Measurements from ENCODE around the gene SMPDL3A. TPM values are rescaled to one million over a fixed set of nuclear protein-coding genes. Genes with fewer than 3 reads are reported as not detected.

SMPDL3A gene
- polyA plus RNA-seq, 1 donor = 48.7 TPM

GRCh38 chr6:122770835-122771601 lies 18.0 kb upstream of the SMPDL3A start:
- H3K4me1 ChIP-seq (ENCODE audit: control insufficient read depth, insufficient read depth, low read length) = peaks cover 22% of the 10 kb centered on the region
- no CpG with 5 or more reads among the region's 1 CpG for WGBS (ENCODE audit: insufficient coverage, low lambda C conversion rate)
- H3K27me3 ChIP-seq (ENCODE audit: control insufficient read depth, insufficient read depth, low read length) = no peaks in the 10 kb centered on the region
- DNase-seq = peak in 1 of 2 donors; percentile 8
- no peaks in the 10 kb centered on the region for H3K36me3 ChIP-seq (ENCODE audit: control insufficient read depth, insufficient read depth, low read length)
- no peaks in the 10 kb centered on the region for H3K9me3 ChIP-seq (ENCODE audit: control insufficient read depth, low read depth, low read length)
- H3K4me3 ChIP-seq (ENCODE audit: low read length) = no peak overlapping the region
- H3K27ac ChIP-seq (ENCODE audit: low read length) = peak overlapping the region; percentile 52

GRCh38 chr6:122772724-122773415 lies 16.2 kb upstream of the SMPDL3A start:
- peak in 1 of 2 donors; percentile 7 for DNase-seq
- H3K27me3 ChIP-seq (ENCODE audit: control insufficient read depth, insufficient read depth, low read length) = no peaks in the 10 kb centered on the region
- no peak overlapping the region for H3K4me3 ChIP-seq (ENCODE audit: low read length)
- H3K9me3 ChIP-seq (ENCODE audit: control insufficient read depth, low read depth, low read length) = no peaks in the 10 kb centered on the region
- no peak overlapping the region for H3K27ac ChIP-seq (ENCODE audit: low read length)
- no peaks in the 10 kb centered on the region for H3K36me3 ChIP-seq (ENCODE audit: control insufficient read depth, insufficient read depth, low read length)
- no CpG with 5 or more reads among the region's 3 CpGs for WGBS (ENCODE audit: insufficient coverage, low lambda C conversion rate)
- H3K4me1 ChIP-seq (ENCODE audit: control insufficient read depth, insufficient read depth, low read length) = peaks cover 22% of the 10 kb centered on the region

GRCh38 chr6:122775975-122776374 lies 13.1 kb upstream of the SMPDL3A start:
- Histone ChIP-seq H3K4me1 (ENCODE audit: control insufficient read depth, insufficient read depth, low read length) (peaks cover 18% of the 10 kb centered on the region), H3K4me3 (ENCODE audit: low read length) (no peak overlapping the region), H3K9me3 (ENCODE audit: control insufficient read depth, low read depth, low read length) (no peaks in the 10 kb centered on the region), H3K27me3 (ENCODE audit: control insufficient read depth, insufficient read depth, low read length) (peaks cover 3% of the 10 kb centered on the region), H3K36me3 (ENCODE audit: control insufficient read depth, insufficient read depth, low read length) (no peaks in the 10 kb centered on the region), H3K27ac (ENCODE audit: low read length) (no peak overlapping the region)
- DNase-seq = no peak

GRCh38 chr6:122778302-122778701 lies 10.8 kb upstream of the SMPDL3A start:
- no peaks in the 10 kb centered on the region for H3K36me3 ChIP-seq (ENCODE audit: control insufficient read depth, insufficient read depth, low read length)
- H3K27me3 ChIP-seq (ENCODE audit: control insufficient read depth, insufficient read depth, low read length) = peaks cover 3% of the 10 kb centered on the region
- peaks cover 2% of the 10 kb centered on the region for H3K4me1 ChIP-seq (ENCODE audit: control insufficient read depth, insufficient read depth, low read length)
- no peak for DNase-seq
- no CpG with 5 or more reads among the region's 5 CpGs for WGBS (ENCODE audit: insufficient coverage, low lambda C conversion rate)
- H3K9me3 ChIP-seq (ENCODE audit: control insufficient read depth, low read depth, low read length) = no peaks in the 10 kb centered on the region
- no peak overlapping the region for H3K27ac ChIP-seq (ENCODE audit: low read length)
- no peak overlapping the region for H3K4me3 ChIP-seq (ENCODE audit: low read length)

GRCh38 chr6:122778985-122779661 lies 9.9 kb upstream of the SMPDL3A start:
- DNase-seq = no peak
- H3K4me1 ChIP-seq (ENCODE audit: control insufficient read depth, insufficient read depth, low read length) = no peaks in the 10 kb centered on the region
- H3K9me3 ChIP-seq (ENCODE audit: control insufficient read depth, low read depth, low read length) = no peaks in the 10 kb centered on the region
- no peak overlapping the region for H3K27ac ChIP-seq (ENCODE audit: low read length)
- no peaks in the 10 kb centered on the region for H3K36me3 ChIP-seq (ENCODE audit: control insufficient read depth, insufficient read depth, low read length)
- no peak overlapping the region for H3K4me3 ChIP-seq (ENCODE audit: low read length)
- WGBS (ENCODE audit: insufficient coverage, low lambda C conversion rate) = 90% methylated on average over 4 of the region's 13 CpGs
- peaks cover 3% of the 10 kb centered on the region for H3K27me3 ChIP-seq (ENCODE audit: control insufficient read depth, insufficient read depth, low read length)

GRCh38 chr6:122779667-122780066 lies 9.4 kb upstream of the SMPDL3A start, which contains the start of gene FABP7:
TSS of gene FABP7 (plus strand) at chr6:122779716. CDS start at chr6:122779795, 79 bp downstream.
- no peak within 1 kb of the TSS for H3K4me3 ChIP-seq (ENCODE audit: low read length)
- peaks cover 3% of the 10 kb centered on the region for H3K27me3 ChIP-seq (ENCODE audit: control insufficient read depth, insufficient read depth, low read length)
- H3K36me3 ChIP-seq (ENCODE audit: control insufficient read depth, insufficient read depth, low read length) = no peaks in the 10 kb centered on the region
- H3K27ac ChIP-seq (ENCODE audit: low read length) = no peak within 1 kb of the TSS
- no peaks in the 10 kb centered on the region for H3K4me1 ChIP-seq (ENCODE audit: control insufficient read depth, insufficient read depth, low read length)
- no peak for DNase-seq
- WGBS (ENCODE audit: insufficient coverage, low lambda C conversion rate) = no CpG with 5 or more reads among the region's 3 CpGs
- no peaks in the 10 kb centered on the region for H3K9me3 ChIP-seq (ENCODE audit: control insufficient read depth, low read depth, low read length)

- Histone ChIP-seq H3K27ac (ENCODE audit: low read length) (no peak overlapping the region), H3K9me3 (ENCODE audit: control insufficient read depth, low read depth, low read length) (no peaks in the 10 kb centered on the region), H3K4me1 (ENCODE audit: control insufficient read depth, insufficient read depth, low read length) (no peaks in the 10 kb centered on the region), H3K27me3 (ENCODE audit: control insufficient read depth, insufficient read depth, low read length) (peaks cover 3% of the 10 kb centered on the region), H3K4me3 (ENCODE audit: low read length) (no peak overlapping the region), H3K36me3 (ENCODE audit: control insufficient read depth, insufficient read depth, low read length) (no peaks in the 10 kb centered on the region)
- WGBS (ENCODE audit: insufficient coverage, low lambda C conversion rate) = 42% methylated on average over 2 of the region's 5 CpGs
- DNase-seq = no peak
Observed at GRCh38 chr6:122780114-122780513, 8.9 kb upstream of the SMPDL3A start.

GRCh38 chr6:122781716-122782115 lies 7.3 kb upstream of the SMPDL3A start:
- no peak overlapping the region for H3K27ac ChIP-seq (ENCODE audit: low read length)
- WGBS (ENCODE audit: insufficient coverage, low lambda C conversion rate) = 100% methylated on average over 1 of the region's 7 CpGs
- H3K4me3 ChIP-seq (ENCODE audit: low read length) = no peak overlapping the region
- H3K9me3 ChIP-seq (ENCODE audit: control insufficient read depth, low read depth, low read length) = no peaks in the 10 kb centered on the region
- no peaks in the 10 kb centered on the region for H3K36me3 ChIP-seq (ENCODE audit: control insufficient read depth, insufficient read depth, low read length)
- DNase-seq = no peak
- peaks cover 3% of the 10 kb centered on the region for H3K27me3 ChIP-seq (ENCODE audit: control insufficient read depth, insufficient read depth, low read length)
- H3K4me1 ChIP-seq (ENCODE audit: control insufficient read depth, insufficient read depth, low read length) = no peaks in the 10 kb centered on the region

- DNase-seq = no peak
- Histone ChIP-seq H3K27me3 (ENCODE audit: control insufficient read depth, insufficient read depth, low read length) (peaks cover 3% of the 10 kb centered on the region), H3K4me1 (ENCODE audit: control insufficient read depth, insufficient read depth, low read length) (peaks cover 5% of the 10 kb centered on the region), H3K4me3 (ENCODE audit: low read length) (no peak overlapping the region), H3K36me3 (ENCODE audit: control insufficient read depth, insufficient read depth, low read length) (no peaks in the 10 kb centered on the region), H3K9me3 (ENCODE audit: control insufficient read depth, low read depth, low read length) (no peaks in the 10 kb centered on the region), H3K27ac (ENCODE audit: low read length) (no peak overlapping the region)
- 79% methylated on average over 3 of the region's 4 CpGs for WGBS (ENCODE audit: insufficient coverage, low lambda C conversion rate)
Observed at GRCh38 chr6:122783401-122783800, 5.7 kb upstream of the SMPDL3A start.

- DNase-seq = no peak
- Histone ChIP-seq H3K36me3 (ENCODE audit: control insufficient read depth, insufficient read depth, low read length) (no peaks in the 10 kb centered on the region), H3K27ac (ENCODE audit: low read length) (no peak overlapping the region), H3K4me1 (ENCODE audit: control insufficient read depth, insufficient read depth, low read length) (peaks cover 10% of the 10 kb centered on the region), H3K4me3 (ENCODE audit: low read length) (no peak overlapping the region), H3K27me3 (ENCODE audit: control insufficient read depth, insufficient read depth, low read length) (no peaks in the 10 kb centered on the region), H3K9me3 (ENCODE audit: control insufficient read depth, low read depth, low read length) (no peaks in the 10 kb centered on the region)
- WGBS (ENCODE audit: insufficient coverage, low lambda C conversion rate) = 100% methylated on average over 1 of the region's 1 CpG
Observed at GRCh38 chr6:122785891-122786290, 3.2 kb upstream of the SMPDL3A start.

All from large intestine (tissue), 3 donors.